GM12892 (cell line): ENCODE data around the gene NACC2.

ENCODE experiments used
- POLR2A ChIP-seq: IDR thresholded peaks from 2 replicates; pipeline ENCODE4 v1.6.1; 2011; ENCODE audit warnings: low read depth, low read length, control low read depth
- POLR2AphosphoS5 ChIP-seq: IDR thresholded peaks from 2 replicates; pipeline ENCODE4 v1.6.1; 2011; ENCODE audit warnings: low read depth, low read length, control low read depth
- TAF1 ChIP-seq: IDR thresholded peaks from 2 replicates; pipeline ENCODE4 v1.6.1; 2011; ENCODE audit warnings: low read depth, mild to moderate bottlenecking, control low read depth, low read length, borderline replicate concordance

DNA sequence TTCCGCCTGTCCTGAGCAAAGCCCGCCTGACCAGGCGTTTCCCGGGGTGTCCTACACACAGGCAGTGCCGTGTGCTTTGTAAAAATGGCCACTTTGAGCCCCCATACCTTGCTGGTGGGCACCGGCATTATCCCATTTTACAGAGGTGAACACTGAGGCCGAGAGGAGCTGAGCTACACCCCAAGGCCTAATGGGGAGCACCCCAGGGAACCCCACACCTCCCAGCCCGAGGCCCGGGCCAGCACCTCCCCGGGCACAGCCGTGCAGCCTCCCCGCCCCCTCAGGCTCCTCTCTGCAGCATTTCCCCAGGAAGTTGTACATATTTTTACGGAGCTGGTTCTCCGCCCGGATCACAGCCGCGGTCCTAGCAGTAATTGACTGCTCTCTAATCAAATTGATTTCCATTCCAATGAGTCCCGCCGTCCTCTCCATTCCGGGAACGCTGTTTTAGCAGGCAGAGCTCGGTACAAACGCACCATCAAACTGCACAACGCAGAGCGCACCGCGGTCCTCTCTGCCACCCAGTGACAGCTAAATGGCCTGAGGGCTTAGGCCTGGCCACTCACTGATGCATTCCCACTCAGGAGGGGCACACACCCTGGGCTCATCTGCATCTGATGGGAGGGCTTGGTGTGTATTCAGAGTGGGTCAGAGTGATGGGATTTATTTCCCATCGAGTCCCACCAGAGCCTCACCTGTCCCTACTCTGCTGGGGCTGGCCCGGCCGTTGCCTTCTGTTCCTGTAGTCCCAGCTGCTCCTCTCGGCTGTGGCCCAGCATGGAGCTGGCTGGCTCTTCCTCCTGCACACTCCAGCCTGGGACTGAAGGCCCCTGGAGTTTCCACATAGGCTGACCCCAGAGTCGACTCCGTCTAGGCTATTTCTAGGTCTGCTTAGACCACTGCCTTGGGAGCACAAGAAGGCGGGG, 97.7 kb downstream of the NACC2 start:
- TF ChIP-seq POLR2A = no peak
- TF ChIP-seq POLR2AphosphoS5 = no peak
- TF ChIP-seq TAF1 = no peak
